Neural cell (in vitro differentiated cells): ENCODE measurements around the gene RBM14.

Experiments used
- CTCF ChIP-seq: fragments of 450-650 bp; IDR thresholded peaks from 2 replicates; pipeline ENCODE4 v1.5.1; 2014; ENCODE audit warnings: antibody characterized with exemption, mild to moderate bottlenecking, moderate library complexity; ENCODE audit not compliant: poor library complexity, severe bottlenecking
- EP300 ChIP-seq: fragments of 450-650 bp; conservative IDR thresholded peaks from 2 replicates; pipeline ENCODE4 v1.6.1; 2014; ENCODE audit warnings: antibody characterized with exemption, mild to moderate bottlenecking, moderate library complexity; ENCODE audit not compliant: poor library complexity, severe bottlenecking
- EZH2 ChIP-seq: fragments of 200-600, 300-800 bp; shearing (Covaris generic), sonication (generic); IDR thresholded peaks from 2 replicates; pipeline ENCODE4 v1.6.1; 2014; ENCODE audit warnings: antibody characterized with exemption, low read length, borderline replicate concordance, mild to moderate bottlenecking; ENCODE audit not compliant: insufficient read depth, poor library complexity, severe bottlenecking
- MXI1 ChIP-seq: fragments of 450-650 bp; conservative IDR thresholded peaks from 2 replicates; pipeline ENCODE4 v1.6.1; 2014; ENCODE audit warnings: antibody characterized with exemption, mild to moderate bottlenecking; ENCODE audit not compliant: poor library complexity, severe bottlenecking
- RAD21 ChIP-seq: fragments of 450-650 bp; conservative IDR thresholded peaks from 2 replicates; pipeline ENCODE4 v1.6.1; 2014; ENCODE audit warnings: antibody characterized with exemption, mild to moderate bottlenecking, moderate library complexity
- SMC3 ChIP-seq: fragments of 450-650 bp; conservative IDR thresholded peaks from 2 replicates; pipeline ENCODE4 v1.6.1; 2014; ENCODE audit warnings: antibody characterized with exemption, mild to moderate bottlenecking, moderate library complexity; ENCODE audit not compliant: poor library complexity
- TF ChIP-seq, protein P1 (sequence below): IDR thresholded peaks from 2 replicates; pipeline ENCODE4 v1.6.1; 2012; ENCODE audit warnings: borderline replicate concordance

GRCh38 chr11:66600219-66600618, 16.2 kb upstream of the RBM14 start:
- TF ChIP-seq CTCF = no peak
- TF ChIP-seq MXI1 = no peak
- TF ChIP-seq, protein P1, sequence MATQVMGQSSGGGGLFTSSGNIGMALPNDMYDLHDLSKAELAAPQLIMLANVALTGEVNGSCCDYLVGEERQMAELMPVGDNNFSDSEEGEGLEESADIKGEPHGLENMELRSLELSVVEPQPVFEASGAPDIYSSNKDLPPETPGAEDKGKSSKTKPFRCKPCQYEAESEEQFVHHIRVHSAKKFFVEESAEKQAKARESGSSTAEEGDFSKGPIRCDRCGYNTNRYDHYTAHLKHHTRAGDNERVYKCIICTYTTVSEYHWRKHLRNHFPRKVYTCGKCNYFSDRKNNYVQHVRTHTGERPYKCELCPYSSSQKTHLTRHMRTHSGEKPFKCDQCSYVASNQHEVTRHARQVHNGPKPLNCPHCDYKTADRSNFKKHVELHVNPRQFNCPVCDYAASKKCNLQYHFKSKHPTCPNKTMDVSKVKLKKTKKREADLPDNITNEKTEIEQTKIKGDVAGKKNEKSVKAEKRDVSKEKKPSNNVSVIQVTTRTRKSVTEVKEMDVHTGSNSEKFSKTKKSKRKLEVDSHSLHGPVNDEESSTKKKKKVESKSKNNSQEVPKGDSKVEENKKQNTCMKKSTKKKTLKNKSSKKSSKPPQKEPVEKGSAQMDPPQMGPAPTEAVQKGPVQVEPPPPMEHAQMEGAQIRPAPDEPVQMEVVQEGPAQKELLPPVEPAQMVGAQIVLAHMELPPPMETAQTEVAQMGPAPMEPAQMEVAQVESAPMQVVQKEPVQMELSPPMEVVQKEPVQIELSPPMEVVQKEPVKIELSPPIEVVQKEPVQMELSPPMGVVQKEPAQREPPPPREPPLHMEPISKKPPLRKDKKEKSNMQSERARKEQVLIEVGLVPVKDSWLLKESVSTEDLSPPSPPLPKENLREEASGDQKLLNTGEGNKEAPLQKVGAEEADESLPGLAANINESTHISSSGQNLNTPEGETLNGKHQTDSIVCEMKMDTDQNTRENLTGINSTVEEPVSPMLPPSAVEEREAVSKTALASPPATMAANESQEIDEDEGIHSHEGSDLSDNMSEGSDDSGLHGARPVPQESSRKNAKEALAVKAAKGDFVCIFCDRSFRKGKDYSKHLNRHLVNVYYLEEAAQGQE = no peak
- TF ChIP-seq SMC3 = no peak
- no peak for TF ChIP-seq EP300
- TF ChIP-seq EZH2 = no peak
- no peak for TF ChIP-seq RAD21
